NOMO-1 treated with dmso at 0.1 percent for 144 hours (cell line): ENCODE data around the gene CSRNP2.
A peak's percentile ranks its signal among the peaks of the same experiment; 100 is the strongest.
"Not testable (repeated sequence)": the region's sequence is repeated elsewhere in the genome, so short reads cannot be mapped to it uniquely, and the experiment has no call there.

Source experiments
- DNase-seq: peaks from one replicate; lab custom pipeline; 2025; ENCODE audit not compliant: unreplicated experiment; lab: John Stamatoyannopoulos, UW

The CSRNP2 gene

GRCh38 chr12:51033048-51033447 lies 50.3 kb downstream of the CSRNP2 start:
- DNase-seq = no peak

- DNase-seq = no peak
Observed at GRCh38 chr12:51028813-51029150, 54.6 kb downstream of the CSRNP2 start.

GRCh38 chr12:51028126-51028812 lies 55.1 kb downstream of the CSRNP2 start:
- DNase-seq = peak; percentile 44

- DNase-seq = no peak
Observed at GRCh38 chr12:51027342-51027835, 56.0 kb downstream of the CSRNP2 start.

- DNase-seq = peak; percentile 93
Observed at GRCh38 chr12:51025836-51026638, 57.4 kb downstream of the CSRNP2 start, which contains the start of gene SLC11A2. SLC11A2 (minus strand) TSS chr12:51026384; CDS start chr12:51010728, 15,656 bp downstream.

GRCh38 chr12:51025338-51025835 lies 58.0 kb downstream of the CSRNP2 start:
- no peak for DNase-seq

- DNase-seq = no peak
Observed at GRCh38 chr12:51023625-51024382, 59.6 kb downstream of the CSRNP2 start.

- no peak for DNase-seq
Observed at GRCh38 chr12:51021694-51022093, 61.7 kb downstream of the CSRNP2 start.

- no peak for DNase-seq
Observed at GRCh38 chr12:51020448-51021182, 62.8 kb downstream of the CSRNP2 start.

GRCh38 chr12:51019927-51020326 lies 63.5 kb downstream of the CSRNP2 start:
- DNase-seq = no peak

- DNase-seq = no peak
Observed at GRCh38 chr12:51018956-51019355, 64.4 kb downstream of the CSRNP2 start.

GRCh38 chr12:51017452-51017851 lies 65.9 kb downstream of the CSRNP2 start:
- no peak for DNase-seq

GRCh38 chr12:51014467-51014866 lies 68.9 kb downstream of the CSRNP2 start:
- not testable (repeated sequence) for DNase-seq

- no peak for DNase-seq
Observed at GRCh38 chr12:51013441-51013840, 70.0 kb downstream of the CSRNP2 start.

- DNase-seq = no peak
Observed at GRCh38 chr12:51012570-51013236, 70.7 kb downstream of the CSRNP2 start.

- no peak for DNase-seq
Observed at GRCh38 chr12:51011955-51012354, 71.4 kb downstream of the CSRNP2 start.
